ENCODE results near the gene KPNA6.
A peak's percentile ranks its signal among the peaks of the same experiment; 100 is the strongest.
"Not testable (repeated sequence)": the region's sequence is repeated elsewhere in the genome, so short reads cannot be mapped to it uniquely, and the experiment has no call there.

Gene KPNA6

GRCh38 chr1:32107742-32108661 is at the start of gene KPNA6:
Gene KPNA6 (plus strand): TSS chr1:32108056. CDS start chr1:32108131, 75 bp downstream.
- peak; percentile 80 to 81 for DNase-seq

GRCh38 chr1:32060914-32061313 is 46.9 kb upstream of the KPNA6 start:
- DNase-seq = no peak

- DNase-seq = no peak
These were observed 45.0 kb upstream of the KPNA6 start for GRCh38 chr1:32062867-32063230.

GRCh38 chr1:32063261-32063681 is 44.6 kb upstream of the KPNA6 start:
- no peak for DNase-seq

- not testable (repeated sequence) for DNase-seq
These were observed 42.0 kb upstream of the KPNA6 start for GRCh38 chr1:32065613-32066488.

- no peak for DNase-seq
These were observed 41.4 kb upstream of the KPNA6 start for GRCh38 chr1:32066489-32066873.

GRCh38 chr1:32068957-32069588 is 38.8 kb upstream of the KPNA6 start:
- no peak for DNase-seq

- DNase-seq = no peak
These were observed 35.9 kb upstream of the KPNA6 start for GRCh38 chr1:32071758-32072621.

GRCh38 chr1:32072622-32073298 is 35.1 kb upstream of the KPNA6 start, which contains the start of gene TMEM39B:
Gene TMEM39B (plus strand): TSS chr1:32072939. CDS start chr1:32073048, 109 bp downstream.
- peak; percentile 86 to 89 for DNase-seq

- DNase-seq = no peak
These were observed 34.3 kb upstream of the KPNA6 start for GRCh38 chr1:32073299-32074229.

- DNase-seq = no peak
These were observed 33.0 kb upstream of the KPNA6 start for GRCh38 chr1:32074841-32075240.

GRCh38 chr1:32077451-32077850 is 30.4 kb upstream of the KPNA6 start:
- DNase-seq = no peak

- DNase-seq = no peak
These were observed 25.8 kb upstream of the KPNA6 start for GRCh38 chr1:32082022-32082421.

GRCh38 chr1:32086381-32086780 is 21.5 kb upstream of the KPNA6 start:
- not testable (repeated sequence) for DNase-seq

- DNase-seq = no peak
These were observed 16.7 kb upstream of the KPNA6 start for GRCh38 chr1:32091176-32091575.

- no peak for DNase-seq
These were observed 16.3 kb upstream of the KPNA6 start for GRCh38 chr1:32091591-32091990.

GRCh38 chr1:32094746-32095521 is 12.9 kb upstream of the KPNA6 start:
- DNase-seq = no peak

GRCh38 chr1:32099426-32099825 is 8.4 kb upstream of the KPNA6 start:
- DNase-seq = no peak

GRCh38 chr1:32100359-32100758 is 7.5 kb upstream of the KPNA6 start:
- no peak for DNase-seq
